ENCODE measurements around the gene DOCK9.
"Not testable (repeated sequence)": the region's sequence is repeated elsewhere in the genome, so short reads cannot be mapped to it uniquely, and the experiment has no call there.

The DOCK9 gene

GRCh38 chr13:98896083-98896867, 81.6 kb downstream of the DOCK9 start:
- Mint-ChIP-seq H3K27me3 (no peaks in the 10 kb centered on the region), H3K27ac (no peak overlapping the region)

GRCh38 chr13:98894814-98895213, 83.0 kb downstream of the DOCK9 start:
- CTCF ChIA-PET, result interaction anchor here (1.0 to 2.2 kb wide), 2 partner anchors 91 to 139 kb away, joined by 3 to 5 read pairs; no protein-coding TSS in a partner anchor
- peaks cover 25% of the 10 kb centered on the region for H3K4me1 Mint-ChIP-seq
- H3K27me3 Mint-ChIP-seq, H3K4me3 Mint-ChIP-seq, DNase-seq, H3K9me3 Mint-ChIP-seq, H3K27ac Mint-ChIP-seq: not testable (repeated sequence)
- peaks cover 49% of the 10 kb centered on the region for H3K36me3 Mint-ChIP-seq

More at GRCh38 chr13:98896083-98896867, 81.6 kb downstream of the DOCK9 start:
- H3K36me3 Mint-ChIP-seq, result peaks cover 51% of the 10 kb centered on the region
- no peaks in the 10 kb centered on the region for H3K9me3 Mint-ChIP-seq
- no peak for DNase-seq
- peaks cover 16% of the 10 kb centered on the region for H3K4me1 Mint-ChIP-seq
- no peak overlapping the region for H3K4me3 Mint-ChIP-seq
- CTCF ChIA-PET, result interaction anchor here (0.9 to 2.2 kb wide), 3 partner anchors 27 to 138 kb away, joined by 3 to 5 read pairs (median 4); no protein-coding TSS in a partner anchor

- CTCF ChIA-PET, result no interaction called here
Measured at GRCh38 chr13:98893371-98893770, 84.5 kb downstream of the DOCK9 start.

DNA sequence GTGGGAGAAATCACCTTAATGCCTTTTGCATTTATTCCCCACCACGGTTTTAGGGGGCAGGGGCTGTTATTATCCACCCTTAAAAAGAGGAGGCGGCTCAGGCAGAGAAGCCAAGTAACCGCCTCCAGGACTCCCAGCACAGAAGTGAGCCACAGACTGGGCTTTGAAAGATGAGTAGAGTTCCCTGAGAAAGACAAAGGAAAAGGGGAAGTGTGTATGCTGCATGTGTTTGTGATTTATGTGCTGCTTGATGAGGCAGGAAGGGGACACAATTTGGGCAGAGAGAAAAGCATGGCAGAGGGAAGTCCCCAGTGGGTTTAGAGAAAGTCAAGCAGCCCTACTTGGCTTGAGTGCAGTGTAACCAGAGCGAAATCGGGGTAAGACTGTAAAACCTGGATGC, 85.0 kb downstream of the DOCK9 start:
- Mint-ChIP-seq H3K4me3 (no peak overlapping the region), H3K27ac (no peak overlapping the region), H3K4me1 (peaks cover 23% of the 10 kb centered on the region), H3K27me3 (no peaks in the 10 kb centered on the region), H3K9me3 (no peaks in the 10 kb centered on the region), H3K36me3 (peaks cover 49% of the 10 kb centered on the region)
- DNase-seq, result no peak
- CTCF ChIA-PET, result no interaction called here

More at GRCh38 chr13:98893371-98893770, 84.5 kb downstream of the DOCK9 start:
- Mint-ChIP-seq H3K27ac (no peak overlapping the region), H3K9me3 (no peaks in the 10 kb centered on the region), H3K27me3 (no peaks in the 10 kb centered on the region), H3K4me1 (peaks cover 25% of the 10 kb centered on the region), H3K4me3 (no peak overlapping the region), H3K36me3 (peaks cover 49% of the 10 kb centered on the region)
- DNase-seq, result no peak

GRCh38 chr13:98892077-98892476, 85.8 kb downstream of the DOCK9 start:
- CTCF ChIA-PET, result no interaction called here

DNA sequence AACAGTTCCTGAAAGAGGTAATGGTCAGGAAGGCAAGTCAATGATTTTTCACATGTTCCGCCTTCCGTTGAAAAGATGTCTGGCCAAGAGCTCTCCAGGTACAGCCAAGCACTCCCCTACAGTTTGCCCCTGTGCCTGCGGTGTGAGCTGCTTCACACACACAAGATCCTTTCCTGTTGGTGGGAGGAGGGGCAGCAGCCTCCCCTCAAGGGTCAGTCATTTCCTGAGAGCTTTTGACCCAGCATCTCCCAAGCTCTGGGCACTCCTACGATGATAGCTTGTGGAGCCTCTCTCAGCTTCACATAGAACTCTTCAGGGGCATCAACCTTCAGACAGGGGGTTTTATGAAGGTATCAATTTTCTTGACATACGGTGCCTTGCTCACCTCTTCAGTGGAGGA, 86.9 kb downstream of the DOCK9 start:
- DNase-seq, result no peak
- Mint-ChIP-seq H3K27me3 (no peaks in the 10 kb centered on the region), H3K9me3 (no peaks in the 10 kb centered on the region), H3K4me1 (peaks cover 9% of the 10 kb centered on the region), H3K27ac (no peak overlapping the region), H3K36me3 (peaks cover 40% of the 10 kb centered on the region), H3K4me3 (no peak overlapping the region)
- CTCF ChIA-PET, result interaction anchor here (2.5 kb wide), 1 partner anchor 21 kb away, joined by 11 read pairs; no protein-coding TSS in a partner anchor

More at GRCh38 chr13:98892077-98892476, 85.8 kb downstream of the DOCK9 start:
- Mint-ChIP-seq H3K4me3 (no peak overlapping the region), H3K9me3 (no peaks in the 10 kb centered on the region), H3K36me3 (peaks cover 42% of the 10 kb centered on the region), H3K4me1 (peaks cover 16% of the 10 kb centered on the region), H3K27me3 (no peaks in the 10 kb centered on the region), H3K27ac (no peak overlapping the region)
- no peak for DNase-seq

GRCh38 chr13:98890186-98890585, 87.7 kb downstream of the DOCK9 start:
- Mint-ChIP-seq H3K4me1 (peaks cover 9% of the 10 kb centered on the region), H3K27me3 (no peaks in the 10 kb centered on the region), H3K9me3 (no peaks in the 10 kb centered on the region), H3K27ac (no peak overlapping the region), H3K36me3 (peaks cover 44% of the 10 kb centered on the region), H3K4me3 (no peak overlapping the region)
- no peak for DNase-seq
- CTCF ChIA-PET, result interaction anchor here (0.8 to 2.5 kb wide), 5 partner anchors 15 to 188 kb away, joined by 3 to 11 read pairs (median 3); no protein-coding TSS in a partner anchor

- peaks cover 46% of the 10 kb centered on the region for H3K36me3 Mint-ChIP-seq
- no peaks in the 10 kb centered on the region for H3K27me3 Mint-ChIP-seq
- no peak overlapping the region for H3K27ac Mint-ChIP-seq
- no peak for DNase-seq
- H3K4me1 Mint-ChIP-seq, result peaks cover 9% of the 10 kb centered on the region
- H3K9me3 Mint-ChIP-seq, result no peaks in the 10 kb centered on the region
- no peak overlapping the region for H3K4me3 Mint-ChIP-seq
- CTCF ChIA-PET, result interaction anchor here (0.8 to 2.5 kb wide), 5 partner anchors 14 to 189 kb away, joined by 3 to 11 read pairs (median 3); no protein-coding TSS in a partner anchor
Measured at GRCh38 chr13:98889419-98890085, 88.3 kb downstream of the DOCK9 start.

DNA sequence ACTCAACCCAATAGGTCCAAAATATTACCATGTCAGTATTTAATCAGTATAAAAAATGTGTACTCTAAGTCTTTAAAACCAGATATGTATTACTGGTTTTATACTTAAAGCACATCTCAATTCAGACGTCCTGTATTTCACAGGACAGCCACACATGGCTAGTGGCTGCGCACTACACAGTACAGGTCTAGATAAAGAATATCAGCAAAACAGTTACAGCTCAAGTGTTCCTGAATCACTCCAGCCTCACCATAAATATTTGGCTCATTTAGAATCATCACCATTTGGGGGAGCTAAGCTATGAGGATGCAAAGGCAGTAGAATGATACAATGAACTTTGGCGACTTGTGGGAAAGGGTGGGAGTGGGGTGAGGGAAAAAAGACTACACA, 89.0 kb downstream of the DOCK9 start:
- CTCF ChIA-PET, result interaction anchor here (1.4 to 2.5 kb wide), 2 partner anchors 19 to 145 kb away, joined by 3 to 11 read pairs; no protein-coding TSS in a partner anchor
- no peak overlapping the region for H3K4me3 Mint-ChIP-seq
- H3K27ac Mint-ChIP-seq, result no peak overlapping the region
- no peaks in the 10 kb centered on the region for H3K9me3 Mint-ChIP-seq
- no peak for DNase-seq
- no peaks in the 10 kb centered on the region for H3K27me3 Mint-ChIP-seq
- H3K36me3 Mint-ChIP-seq, result peaks cover 52% of the 10 kb centered on the region
- H3K4me1 Mint-ChIP-seq, result peaks cover 9% of the 10 kb centered on the region

DNA sequence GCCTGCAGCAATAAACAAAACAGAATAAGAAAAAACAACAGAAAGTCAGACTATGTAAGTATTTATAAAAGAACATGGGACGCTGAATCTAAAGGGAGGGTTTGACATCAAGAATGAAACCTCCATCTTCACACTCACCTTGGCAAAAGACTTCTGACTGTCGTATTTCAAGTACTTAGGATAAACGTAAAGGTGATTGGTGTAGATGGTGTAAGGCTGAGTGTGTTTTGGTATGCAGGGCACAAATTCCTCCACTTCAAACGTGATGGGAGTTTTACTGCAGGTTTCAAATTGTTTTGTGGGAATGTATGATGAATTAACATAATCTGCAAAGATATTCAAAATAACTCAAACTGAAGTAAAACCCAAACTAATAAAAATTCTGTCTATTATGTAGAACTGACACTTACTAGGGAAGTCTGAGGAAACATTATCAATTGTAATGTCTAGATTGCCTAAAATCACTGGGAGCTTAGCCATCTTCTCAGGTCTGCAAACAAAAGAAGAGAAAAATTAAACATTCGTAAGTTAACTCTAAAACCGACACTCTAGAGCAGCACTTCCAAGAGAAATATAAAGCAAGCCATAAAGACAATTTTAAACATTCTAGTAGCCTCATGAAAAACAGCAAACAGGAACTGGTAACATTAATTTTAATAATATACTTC, 89.5 kb downstream of the DOCK9 start:
- H3K27me3 Mint-ChIP-seq, result no peaks in the 10 kb centered on the region
- H3K36me3 Mint-ChIP-seq, result peaks cover 49% of the 10 kb centered on the region
- H3K9me3 Mint-ChIP-seq, result no peaks in the 10 kb centered on the region
- H3K4me3 Mint-ChIP-seq, result no peak overlapping the region
- no peak overlapping the region for H3K27ac Mint-ChIP-seq
- CTCF ChIA-PET, result no interaction called here
- no peak for DNase-seq
- H3K4me1 Mint-ChIP-seq, result peaks cover 9% of the 10 kb centered on the region

DNA sequence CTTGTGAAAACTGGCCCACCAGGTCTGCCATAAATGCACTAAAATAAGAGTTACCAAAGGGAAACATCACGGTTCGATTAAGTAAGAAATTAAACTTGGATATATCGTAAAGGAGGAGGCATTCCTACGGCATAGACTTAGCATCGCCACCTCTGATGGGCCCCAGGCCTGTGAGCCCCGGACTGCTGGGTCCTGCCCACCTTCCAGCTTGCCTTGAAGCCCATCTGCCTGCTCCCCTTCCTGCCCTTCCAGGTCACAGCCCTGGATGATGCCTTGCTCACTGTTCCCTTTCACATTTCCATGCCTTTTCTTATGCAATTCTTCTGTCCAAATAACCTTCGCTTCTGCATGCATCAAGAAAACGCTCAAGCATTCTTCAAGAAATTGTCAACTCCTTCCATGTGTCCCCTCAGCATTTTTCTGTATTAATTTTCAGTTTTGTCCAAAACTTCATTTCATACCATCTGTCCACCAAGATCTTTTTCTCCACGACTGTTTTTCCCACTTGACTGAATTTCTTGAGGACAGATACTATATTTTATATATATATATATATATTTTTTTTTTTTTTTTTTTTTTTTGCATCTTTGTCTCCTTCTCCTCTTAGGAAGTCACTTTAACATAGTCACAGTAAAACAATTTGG, 91.2 kb downstream of the DOCK9 start:
- peaks cover 52% of the 10 kb centered on the region for H3K36me3 Mint-ChIP-seq
- no peak overlapping the region for H3K4me3 Mint-ChIP-seq
- peaks cover 9% of the 10 kb centered on the region for H3K4me1 Mint-ChIP-seq
- no peaks in the 10 kb centered on the region for H3K9me3 Mint-ChIP-seq
- no peak for DNase-seq
- CTCF ChIA-PET, result no interaction called here
- H3K27ac Mint-ChIP-seq, result no peak overlapping the region
- no peaks in the 10 kb centered on the region for H3K27me3 Mint-ChIP-seq

- Mint-ChIP-seq H3K9me3 (no peaks in the 10 kb centered on the region), H3K4me3 (no peak overlapping the region), H3K27ac (no peak overlapping the region), H3K36me3 (peaks cover 58% of the 10 kb centered on the region), H3K27me3 (no peaks in the 10 kb centered on the region), H3K4me1 (peaks cover 5% of the 10 kb centered on the region)
- CTCF ChIA-PET, result no interaction called here
- no peak for DNase-seq
Measured at GRCh38 chr13:98885600-98885999, 92.3 kb downstream of the DOCK9 start.

DNA sequence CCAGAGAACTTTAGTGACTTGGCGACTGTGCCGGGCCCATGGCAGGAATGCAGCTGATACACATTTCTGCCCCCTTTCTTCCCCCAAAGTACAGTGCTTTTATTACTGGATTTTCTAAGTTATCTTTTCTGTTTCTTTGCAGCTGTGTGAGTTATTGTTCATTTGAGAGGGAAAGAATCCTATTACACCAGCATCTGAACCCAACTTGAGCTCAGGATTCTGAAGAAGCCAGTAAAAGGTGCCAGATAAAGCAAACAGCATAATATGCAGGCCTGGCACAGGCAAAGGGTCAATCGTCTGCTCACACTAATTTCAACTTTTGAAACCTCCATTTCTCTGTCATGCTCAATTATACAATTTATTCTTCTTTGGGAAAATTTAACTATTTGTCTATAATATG, 93.9 kb downstream of the DOCK9 start:
- CTCF ChIA-PET, result no interaction called here
- Mint-ChIP-seq H3K36me3 (peaks cover 66% of the 10 kb centered on the region), H3K27me3 (no peaks in the 10 kb centered on the region), H3K4me3 (no peak overlapping the region), H3K27ac (no peak overlapping the region), H3K4me1 (no peaks in the 10 kb centered on the region), H3K9me3 (no peaks in the 10 kb centered on the region)
- DNase-seq, result no peak

DNA sequence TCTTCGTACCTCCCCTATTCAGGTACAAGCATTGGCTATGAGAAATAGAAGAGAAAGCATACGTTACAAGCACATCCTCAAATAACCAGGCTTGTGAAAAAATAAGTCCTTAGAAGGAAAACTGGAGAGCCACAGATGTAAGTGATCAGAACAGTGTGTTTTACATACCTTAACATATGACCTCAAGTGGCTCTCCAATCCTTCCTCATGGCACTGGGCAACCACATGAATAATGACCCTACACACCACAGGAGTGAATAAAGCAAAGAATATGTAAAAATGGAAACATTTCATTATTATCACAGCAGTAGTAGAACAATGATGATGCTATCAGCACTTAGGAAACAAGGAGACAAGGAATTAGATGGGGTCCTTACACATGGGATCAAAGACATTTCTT, 96.5 kb downstream of the DOCK9 start:
- H3K36me3 Mint-ChIP-seq, result peaks cover 74% of the 10 kb centered on the region
- no peak overlapping the region for H3K27ac Mint-ChIP-seq
- CTCF ChIA-PET, result no interaction called here

More for the DNA sequence above, 96.5 kb downstream of the DOCK9 start:
- Mint-ChIP-seq H3K4me3 (no peak overlapping the region), H3K4me1 (no peaks in the 10 kb centered on the region), H3K9me3 (no peaks in the 10 kb centered on the region), H3K27me3 (no peaks in the 10 kb centered on the region)
- DNase-seq, result no peak
